Hematopoietic multipotent progenitor cell treated with erythropoietin and hydrocortisone succinate and interleukin-3 and kit ligand, for 15 days (in vitro differentiated cells): ENCODE results near the gene LRRTM2.
"Not testable (repeated sequence)": the region's sequence is repeated elsewhere in the genome, so short reads cannot be mapped to it uniquely, and the experiment has no call there.

ENCODE experiments used
- DNase-seq: peaks from one replicate; pipeline ENCODE4 v3.0.0-alpha.2; 2015; ENCODE audit warnings: low spot score

LRRTM2 gene

GRCh38 chr5:138874771-138875551, at the start of gene LRRTM2:
Gene LRRTM2 (minus strand): TSS chr5:138875335. CDS start chr5:138874911, 424 bp downstream.
- no peak for DNase-seq

GRCh38 chr5:138922494-138922893, 47.4 kb upstream of the LRRTM2 start:
- no peak for DNase-seq

DNA sequence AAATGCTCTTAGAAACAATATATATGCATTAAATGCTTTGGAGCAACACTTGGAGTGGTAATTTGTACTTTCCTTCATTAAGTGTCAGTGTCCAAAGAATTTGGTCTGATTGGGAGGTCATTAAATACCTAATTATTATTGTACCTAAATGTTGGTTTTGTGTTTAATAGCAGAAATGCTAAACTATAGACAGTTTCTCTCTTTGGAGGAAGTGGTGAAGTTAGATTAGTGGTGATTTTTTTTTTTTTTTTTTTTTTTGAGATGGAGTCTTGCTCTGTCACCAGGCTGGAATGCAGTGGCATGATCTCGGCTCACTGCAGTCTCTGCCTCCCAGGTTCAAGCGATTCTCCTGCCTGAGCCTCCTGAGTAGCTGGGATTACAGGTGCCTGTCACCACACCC, 46.2 kb upstream of the LRRTM2 start:
- DNase-seq: not testable (repeated sequence)

GRCh38 chr5:138920181-138920580, 45.0 kb upstream of the LRRTM2 start:
- no peak for DNase-seq

GRCh38 chr5:138918686-138919085, 43.6 kb upstream of the LRRTM2 start:
- DNase-seq: no peak

GRCh38 chr5:138914338-138914737, 39.2 kb upstream of the LRRTM2 start:
- no peak for DNase-seq

GRCh38 chr5:138913773-138914172, 38.6 kb upstream of the LRRTM2 start:
- no peak for DNase-seq

- no peak for DNase-seq
Measured at GRCh38 chr5:138912093-138912492, 37.0 kb upstream of the LRRTM2 start.

DNA sequence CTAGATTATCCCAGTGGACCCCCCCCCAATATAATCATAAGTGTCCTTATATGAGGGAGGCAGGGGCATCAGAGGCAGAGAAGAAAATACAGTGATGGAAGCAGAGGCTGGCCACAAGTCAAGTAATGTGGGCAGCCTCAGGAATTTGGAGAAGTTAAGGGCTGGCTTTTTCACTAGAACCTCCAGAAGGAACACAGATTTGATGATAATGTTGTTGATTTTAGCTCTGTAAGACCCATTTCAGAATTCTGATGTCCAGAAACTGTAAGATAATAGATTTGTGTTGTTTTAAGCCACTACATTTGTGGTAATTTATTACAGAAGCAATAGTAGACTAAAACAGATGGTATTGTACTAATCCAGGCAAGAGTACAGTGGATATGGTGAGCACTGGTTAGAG, 36.3 kb upstream of the LRRTM2 start:
- no peak for DNase-seq

DNA sequence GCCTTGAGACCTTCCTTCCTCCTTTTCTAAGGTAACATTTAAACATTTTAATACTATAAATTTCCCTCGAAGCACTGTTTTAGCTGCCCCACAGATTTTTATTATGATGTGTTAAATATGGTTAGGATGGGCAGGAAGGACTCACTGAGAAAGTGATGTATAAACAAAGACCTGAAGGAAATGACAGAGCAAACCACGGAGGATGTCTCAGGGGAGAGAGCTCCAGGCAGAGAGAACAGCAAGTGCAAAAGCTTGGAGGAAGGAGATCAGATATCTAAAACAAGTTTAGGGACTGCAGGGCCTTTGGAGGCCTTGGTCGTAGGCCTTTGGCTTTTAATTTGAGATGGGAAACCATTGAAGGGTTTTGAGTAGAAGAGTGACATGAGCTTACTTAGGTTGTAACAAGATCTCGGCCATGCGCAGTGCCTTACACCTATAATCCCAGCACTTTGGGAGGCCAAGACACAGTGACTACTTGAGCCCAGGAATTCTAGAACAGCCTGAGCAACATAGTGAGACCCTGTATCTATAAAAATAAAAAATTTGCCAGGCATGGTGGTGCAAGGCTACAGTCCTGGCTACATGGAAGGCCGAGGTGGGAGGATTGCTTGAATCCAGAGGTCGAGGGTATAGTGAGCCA, 35.5 kb upstream of the LRRTM2 start:
- no peak for DNase-seq

GRCh38 chr5:138909734-138910133, 34.6 kb upstream of the LRRTM2 start:
- DNase-seq: no peak

DNA sequence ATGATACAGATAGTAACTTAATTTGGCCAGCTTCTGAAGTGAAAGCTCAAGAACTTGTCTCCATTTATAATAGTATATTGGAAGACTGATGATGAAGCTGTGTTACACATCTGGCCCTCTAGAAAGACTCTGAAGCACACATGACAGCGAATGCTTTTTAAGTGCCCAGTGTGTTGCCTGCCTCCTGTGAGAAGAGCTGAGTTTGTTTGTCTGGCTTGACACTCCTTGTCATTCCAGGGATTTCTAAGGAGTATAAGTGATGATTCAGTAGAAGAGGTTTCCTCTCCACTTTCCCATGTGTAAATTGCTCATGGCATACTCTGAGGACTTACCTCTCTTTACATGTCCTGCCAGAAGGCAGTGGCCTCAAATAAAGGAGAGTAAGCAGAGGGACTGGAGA, 30.4 kb upstream of the LRRTM2 start:
- DNase-seq: no peak

DNA sequence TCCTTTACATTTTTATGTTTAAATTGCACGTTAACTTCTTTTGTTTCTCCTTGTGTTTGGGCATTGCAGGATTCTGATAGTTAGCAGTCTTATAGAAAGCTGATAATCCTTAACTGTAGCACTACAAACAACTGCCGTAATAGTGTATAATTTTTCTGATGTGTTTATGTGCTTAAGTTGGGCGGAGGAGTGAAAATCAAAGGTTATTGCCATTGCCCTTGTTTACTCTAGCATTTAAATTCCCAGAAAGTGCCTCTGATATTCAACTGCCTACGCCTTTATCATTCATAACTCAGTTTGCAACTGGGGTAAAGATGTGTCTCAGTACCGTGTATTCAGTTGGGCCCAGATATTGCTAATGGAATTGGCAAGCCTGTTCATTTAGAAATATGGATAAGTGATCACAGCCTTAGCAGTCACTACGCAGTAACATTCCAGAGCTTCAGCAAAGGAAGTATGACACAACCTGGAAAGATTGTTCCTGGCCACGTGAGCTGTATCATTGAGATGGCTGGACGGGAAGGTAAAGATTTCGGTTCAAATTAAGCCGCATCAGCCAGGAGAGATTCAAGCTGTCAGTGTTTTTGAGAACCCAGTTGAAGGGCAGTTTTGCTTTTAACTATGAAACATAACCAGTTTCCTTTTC, 28.1 kb upstream of the LRRTM2 start:
- DNase-seq: no peak

- no peak for DNase-seq
Measured at GRCh38 chr5:138901716-138902115, 26.6 kb upstream of the LRRTM2 start.

DNA sequence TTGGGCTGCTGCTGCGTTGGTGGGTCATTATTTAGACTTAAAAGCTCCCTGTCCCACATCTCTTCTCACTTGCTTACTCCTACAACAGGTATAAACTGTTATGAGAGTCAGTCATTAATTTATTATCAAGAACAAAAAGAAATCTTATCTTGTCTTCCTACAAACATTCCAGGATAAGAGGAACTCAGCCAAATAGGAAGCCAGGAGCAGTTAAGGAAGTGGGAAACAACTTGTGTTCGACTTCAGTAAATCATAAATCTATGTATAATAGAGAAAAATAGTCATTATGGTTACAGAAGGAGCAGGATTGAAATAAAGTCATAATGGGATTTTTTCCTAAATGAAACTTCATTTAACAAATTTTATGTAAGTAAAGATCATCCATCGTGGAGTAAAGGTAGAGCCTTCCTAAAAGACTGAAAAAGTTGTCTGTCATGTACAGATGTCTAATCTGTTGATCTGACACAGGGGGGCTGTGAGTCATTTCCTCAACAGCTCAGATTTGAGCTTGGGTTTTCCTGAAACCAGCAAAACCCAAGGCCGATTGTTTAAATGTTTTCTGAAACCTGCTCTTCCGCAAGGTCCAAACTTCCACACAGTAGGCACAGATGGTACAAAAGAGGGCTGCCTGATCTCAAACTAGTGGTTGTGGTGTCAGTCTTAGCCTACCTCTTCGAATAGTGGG, 25.3 kb upstream of the LRRTM2 start:
- no peak for DNase-seq

GRCh38 chr5:138898742-138899141, 23.6 kb upstream of the LRRTM2 start:
- no peak for DNase-seq

DNA sequence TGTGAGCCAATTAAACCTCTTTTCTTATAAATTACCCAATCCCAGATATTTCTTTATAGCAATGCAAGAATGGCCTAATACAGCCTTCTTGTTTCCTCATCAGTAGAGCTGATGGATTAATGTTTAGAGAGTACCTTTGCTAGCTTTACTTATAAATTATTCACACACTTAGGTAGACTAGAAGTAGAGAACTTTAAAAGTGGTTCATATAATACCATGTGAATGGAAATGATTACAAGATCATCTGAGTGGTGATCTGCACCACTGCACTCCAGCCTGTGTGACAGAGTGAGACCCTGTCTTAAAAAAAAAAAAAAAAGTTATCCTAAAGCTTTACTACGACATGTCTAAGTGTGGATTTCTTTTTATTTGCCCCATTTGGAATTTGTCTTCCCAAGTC, 23.2 kb upstream of the LRRTM2 start:
- no peak for DNase-seq

DNA sequence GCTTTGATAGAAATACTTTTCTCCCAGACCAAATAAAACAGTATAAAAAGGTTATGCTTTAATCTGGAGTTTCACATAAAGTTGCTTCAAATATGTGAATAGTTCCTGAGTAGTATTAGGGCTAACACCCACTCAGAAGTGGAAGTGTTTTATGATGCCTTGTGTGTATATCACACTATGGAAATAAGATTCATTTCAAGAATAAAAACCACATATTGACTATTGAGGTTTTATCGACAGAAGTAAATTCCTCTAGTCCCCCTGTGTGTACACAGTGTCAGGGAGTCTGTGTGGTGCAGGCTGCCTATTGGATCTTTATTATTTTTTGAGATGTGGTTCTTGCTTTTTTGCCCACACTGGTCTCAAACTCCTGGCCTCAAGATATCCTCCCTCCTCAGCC, 20.8 kb upstream of the LRRTM2 start:
- DNase-seq: no peak

- no peak for DNase-seq
Measured at GRCh38 chr5:138890644-138891043, 15.5 kb upstream of the LRRTM2 start.

DNA sequence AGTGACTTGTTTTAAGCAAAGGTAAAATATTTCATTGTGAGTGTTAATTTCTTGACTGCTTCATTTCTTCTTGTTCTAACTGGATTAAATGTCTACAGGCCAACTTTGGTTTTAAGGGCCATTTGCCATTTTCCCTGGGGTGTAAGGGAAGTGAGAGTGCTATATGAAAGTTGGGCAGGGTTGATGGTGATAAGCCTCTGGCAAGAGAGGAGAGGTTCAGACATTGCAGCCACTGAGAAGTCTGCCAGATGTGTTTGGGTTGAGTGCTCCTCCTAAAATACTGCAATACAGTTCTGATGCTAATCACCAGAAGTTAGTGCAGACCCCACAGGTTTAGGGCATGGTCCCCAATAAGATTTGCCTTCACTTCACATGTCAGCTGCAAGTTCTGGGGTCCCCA, 14.9 kb upstream of the LRRTM2 start:
- no peak for DNase-seq

GRCh38 chr5:138884554-138884953, 9.4 kb upstream of the LRRTM2 start:
- no peak for DNase-seq

DNA sequence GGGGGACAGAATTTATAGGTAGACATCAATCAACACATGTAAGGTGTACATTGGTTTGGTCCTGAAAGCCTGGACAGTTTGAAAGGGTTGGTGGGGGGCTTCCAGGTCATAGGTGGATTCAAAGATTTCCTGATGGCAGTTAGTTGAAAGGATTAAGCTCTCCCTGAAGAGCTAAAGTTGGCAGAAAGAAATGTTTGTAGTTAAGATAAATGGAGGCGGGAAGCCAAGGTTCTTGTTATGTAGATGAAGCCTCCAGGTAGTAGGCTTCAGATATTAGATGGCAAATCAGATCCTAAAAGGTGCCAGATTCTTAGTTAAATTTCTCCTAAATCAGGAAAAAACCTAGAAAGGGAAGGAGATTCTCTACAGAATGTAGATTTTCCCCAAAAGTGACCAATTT, 9.0 kb upstream of the LRRTM2 start:
- DNase-seq: no peak

DNA sequence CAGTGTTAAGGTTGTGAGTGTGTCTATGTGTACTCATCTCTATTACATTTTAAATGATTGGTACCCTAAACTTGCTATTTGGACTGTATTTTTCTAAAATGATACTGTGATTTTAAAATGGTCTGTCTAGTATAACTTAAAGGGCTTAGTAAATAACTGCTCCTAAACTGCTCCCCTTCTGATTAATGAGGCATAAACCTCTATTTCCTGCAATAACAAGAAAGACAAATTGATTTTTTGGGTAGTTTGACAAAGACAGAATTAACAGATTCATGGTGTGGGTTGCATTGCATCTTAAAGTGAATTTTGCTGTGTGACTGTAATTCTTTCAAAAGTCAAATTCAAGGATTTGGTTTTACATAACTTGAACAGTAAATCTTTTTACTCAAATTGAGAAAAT, 8.1 kb upstream of the LRRTM2 start:
- DNase-seq: no peak
